Measurements from ENCODE around the gene MYPOP.

GRCh38 chr19:45854167-45854778, 48.1 kb downstream of the MYPOP start:
- TF ChIP-seq RAD21 (IDR thresholded peaks at IDR 0.05): no peak
- TF ChIP-seq, protein P1, sequence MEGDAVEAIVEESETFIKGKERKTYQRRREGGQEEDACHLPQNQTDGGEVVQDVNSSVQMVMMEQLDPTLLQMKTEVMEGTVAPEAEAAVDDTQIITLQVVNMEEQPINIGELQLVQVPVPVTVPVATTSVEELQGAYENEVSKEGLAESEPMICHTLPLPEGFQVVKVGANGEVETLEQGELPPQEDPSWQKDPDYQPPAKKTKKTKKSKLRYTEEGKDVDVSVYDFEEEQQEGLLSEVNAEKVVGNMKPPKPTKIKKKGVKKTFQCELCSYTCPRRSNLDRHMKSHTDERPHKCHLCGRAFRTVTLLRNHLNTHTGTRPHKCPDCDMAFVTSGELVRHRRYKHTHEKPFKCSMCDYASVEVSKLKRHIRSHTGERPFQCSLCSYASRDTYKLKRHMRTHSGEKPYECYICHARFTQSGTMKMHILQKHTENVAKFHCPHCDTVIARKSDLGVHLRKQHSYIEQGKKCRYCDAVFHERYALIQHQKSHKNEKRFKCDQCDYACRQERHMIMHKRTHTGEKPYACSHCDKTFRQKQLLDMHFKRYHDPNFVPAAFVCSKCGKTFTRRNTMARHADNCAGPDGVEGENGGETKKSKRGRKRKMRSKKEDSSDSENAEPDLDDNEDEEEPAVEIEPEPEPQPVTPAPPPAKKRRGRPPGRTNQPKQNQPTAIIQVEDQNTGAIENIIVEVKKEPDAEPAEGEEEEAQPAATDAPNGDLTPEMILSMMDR (IDR thresholded peaks at IDR 0.05; ENCODE audit: low read depth, low read length, missing input control): no peak
- TF ChIP-seq EGR1 (IDR thresholded peaks at IDR 0.05; ENCODE audit: low read depth in 2 of 2): no peak
- no peak for TF ChIP-seq TAF1 (conservative IDR thresholded peaks at IDR 0.05)
- no peak for TF ChIP-seq REST (IDR thresholded peaks at IDR 0.05)
- TF ChIP-seq, protein P2, sequence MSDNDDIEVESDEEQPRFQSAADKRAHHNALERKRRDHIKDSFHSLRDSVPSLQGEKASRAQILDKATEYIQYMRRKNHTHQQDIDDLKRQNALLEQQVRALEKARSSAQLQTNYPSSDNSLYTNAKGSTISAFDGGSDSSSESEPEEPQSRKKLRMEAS (IDR thresholded peaks at IDR 0.05): no peak
- TF ChIP-seq GABPA (IDR thresholded peaks at IDR 0.05 in 1 of 2, conservative IDR thresholded peaks at IDR 0.05 in 1 of 2): no peak
- no peak for TF ChIP-seq ZBTB33 (IDR thresholded peaks at IDR 0.05)
- no peak for TF ChIP-seq YY1 (IDR thresholded peaks at IDR 0.05)
